Type B pancreatic cell (in vitro differentiated cells): ENCODE measurements around the gene HOXD1. TPM values are rescaled to one million over a fixed set of nuclear protein-coding genes. Genes with fewer than 3 reads are reported as not detected.

Experiments
- DNase-seq: peaks from one replicate; pipeline ENCODE4 v3.0.0; 2021; ENCODE audit warnings: mixed read lengths; ENCODE audit not compliant: unreplicated experiment; ENCODE audit errors: extremely low spot score
- H3K27ac Mint-ChIP-seq: 2 replicates; pipeline ENCODE4 v1.8.0; 2021; ENCODE audit warnings: mild to moderate bottlenecking, mixed read lengths
- H3K27me3 Mint-ChIP-seq: 2 replicates; pipeline ENCODE4 v1.8.0; 2021; ENCODE audit warnings: mixed read lengths
- H3K36me3 Mint-ChIP-seq: 2 replicates; pipeline ENCODE4 v1.8.0; 2021; ENCODE audit warnings: mixed read lengths
- H3K4me1 Mint-ChIP-seq: one replicate; pipeline ENCODE4 v1.8.0; 2021; ENCODE audit warnings: mixed read lengths; ENCODE audit not compliant: unreplicated experiment
- H3K4me3 Mint-ChIP-seq: 2 replicates; pipeline ENCODE4 v1.8.0; 2021; ENCODE audit warnings: mild to moderate bottlenecking, mixed read lengths
- H3K9me3 Mint-ChIP-seq: 2 replicates; pipeline ENCODE4 v1.8.0; 2021; ENCODE audit warnings: mixed read lengths
- total RNA-seq: library from RNA; stranded (reverse); gene quantifications from 2 replicates; pipeline ENCODE4 v1.2.1, GENCODE V29; 2021; ENCODE audit warnings: low replicate concordance
- TF ChIP-seq, protein P1 (sequence below): fragments of 200-600 bp; sonication (generic); conservative IDR thresholded peaks from 2 replicates; pipeline ENCODE4 v1.5.0; 2021; ENCODE audit warnings: antibody characterized with exemption, mild to moderate bottlenecking

Gene HOXD1
- total RNA-seq, 1 donor from 2014 or later, result 7.7 TPM

DNA sequence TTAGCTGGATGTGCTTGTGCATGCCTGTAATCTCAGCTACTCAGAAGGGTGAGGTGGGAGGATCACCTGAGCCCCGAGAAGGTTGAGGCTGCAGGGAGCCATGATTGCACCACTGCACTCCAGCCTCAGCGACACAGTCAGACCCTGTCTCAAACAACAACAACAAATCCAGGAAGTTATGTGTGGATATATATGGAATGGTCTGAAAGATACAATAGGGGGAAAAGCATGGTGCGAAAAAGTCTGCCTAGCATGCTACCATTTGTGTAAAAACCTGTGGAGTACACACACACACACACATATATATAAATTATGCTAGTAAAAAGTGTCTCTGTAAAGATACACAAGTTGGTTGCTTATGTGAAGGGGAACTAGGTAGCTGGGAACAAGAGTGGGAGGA lies 6.9 kb upstream of the HOXD1 start:
- DNase-seq, result no peak
- TF ChIP-seq, protein P1, sequence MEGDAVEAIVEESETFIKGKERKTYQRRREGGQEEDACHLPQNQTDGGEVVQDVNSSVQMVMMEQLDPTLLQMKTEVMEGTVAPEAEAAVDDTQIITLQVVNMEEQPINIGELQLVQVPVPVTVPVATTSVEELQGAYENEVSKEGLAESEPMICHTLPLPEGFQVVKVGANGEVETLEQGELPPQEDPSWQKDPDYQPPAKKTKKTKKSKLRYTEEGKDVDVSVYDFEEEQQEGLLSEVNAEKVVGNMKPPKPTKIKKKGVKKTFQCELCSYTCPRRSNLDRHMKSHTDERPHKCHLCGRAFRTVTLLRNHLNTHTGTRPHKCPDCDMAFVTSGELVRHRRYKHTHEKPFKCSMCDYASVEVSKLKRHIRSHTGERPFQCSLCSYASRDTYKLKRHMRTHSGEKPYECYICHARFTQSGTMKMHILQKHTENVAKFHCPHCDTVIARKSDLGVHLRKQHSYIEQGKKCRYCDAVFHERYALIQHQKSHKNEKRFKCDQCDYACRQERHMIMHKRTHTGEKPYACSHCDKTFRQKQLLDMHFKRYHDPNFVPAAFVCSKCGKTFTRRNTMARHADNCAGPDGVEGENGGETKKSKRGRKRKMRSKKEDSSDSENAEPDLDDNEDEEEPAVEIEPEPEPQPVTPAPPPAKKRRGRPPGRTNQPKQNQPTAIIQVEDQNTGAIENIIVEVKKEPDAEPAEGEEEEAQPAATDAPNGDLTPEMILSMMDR, result no peak
- H3K27ac Mint-ChIP-seq, result no peak overlapping the region
- H3K4me1 Mint-ChIP-seq, result peaks cover 24% of the 10 kb centered on the region
- H3K27me3 Mint-ChIP-seq, result peaks cover 90% of the 10 kb centered on the region
- no peaks in the 10 kb centered on the region for H3K9me3 Mint-ChIP-seq
- no peak overlapping the region for H3K4me3 Mint-ChIP-seq
- H3K36me3 Mint-ChIP-seq, result peaks cover 3% of the 10 kb centered on the region

DNA sequence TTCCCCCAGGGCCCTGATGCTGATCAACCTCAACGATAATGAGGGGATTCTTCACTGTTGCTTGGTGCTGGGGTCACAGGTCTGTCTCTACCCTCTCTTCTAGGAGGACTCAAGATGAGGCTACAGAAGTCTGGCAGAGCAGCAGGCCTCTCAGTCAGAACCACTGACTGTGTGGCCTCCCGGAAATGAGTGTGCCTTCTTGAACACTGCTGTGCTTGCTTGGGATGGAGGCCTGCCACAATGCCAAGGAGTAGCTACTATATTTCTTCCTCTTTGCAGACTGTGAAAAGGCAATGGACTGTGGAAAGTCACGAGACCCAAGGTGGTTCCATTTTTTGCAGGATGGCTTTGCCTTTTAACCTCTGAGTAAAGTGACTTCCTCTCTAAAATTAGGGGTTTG lies 5.8 kb upstream of the HOXD1 start:
- Mint-ChIP-seq H3K9me3 (no peaks in the 10 kb centered on the region), H3K27me3 (peaks cover 89% of the 10 kb centered on the region), H3K4me1 (peaks cover 19% of the 10 kb centered on the region), H3K36me3 (no peaks in the 10 kb centered on the region), H3K27ac (no peak overlapping the region), H3K4me3 (no peak overlapping the region)
- TF ChIP-seq, protein P1, result no peak
- no peak for DNase-seq

DNA sequence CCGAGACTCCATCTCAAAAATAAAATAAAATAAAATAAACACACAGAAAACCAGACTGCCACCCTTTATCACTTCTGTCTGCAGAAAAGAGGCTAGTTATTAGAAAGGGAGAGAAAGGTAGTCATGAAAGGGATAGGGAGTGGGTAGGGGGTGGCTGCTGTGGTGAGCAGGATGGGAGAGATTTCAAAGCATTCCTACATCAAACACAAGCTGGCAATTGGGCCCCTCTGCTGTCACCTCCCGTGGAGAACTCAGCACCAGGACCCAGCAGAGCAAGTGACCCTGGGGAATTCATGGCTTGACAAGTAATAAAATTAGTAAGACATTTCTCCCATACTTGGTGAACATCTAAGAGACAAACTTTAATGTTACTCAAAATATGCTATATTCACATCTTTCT lies 3.7 kb upstream of the HOXD1 start:
- Mint-ChIP-seq H3K27ac (no peak overlapping the region), H3K4me1 (peaks cover 10% of the 10 kb centered on the region), H3K36me3 (no peaks in the 10 kb centered on the region), H3K4me3 (no peak overlapping the region), H3K9me3 (no peaks in the 10 kb centered on the region), H3K27me3 (peaks cover 83% of the 10 kb centered on the region)
- TF ChIP-seq, protein P1, result no peak
- no peak for DNase-seq

DNA sequence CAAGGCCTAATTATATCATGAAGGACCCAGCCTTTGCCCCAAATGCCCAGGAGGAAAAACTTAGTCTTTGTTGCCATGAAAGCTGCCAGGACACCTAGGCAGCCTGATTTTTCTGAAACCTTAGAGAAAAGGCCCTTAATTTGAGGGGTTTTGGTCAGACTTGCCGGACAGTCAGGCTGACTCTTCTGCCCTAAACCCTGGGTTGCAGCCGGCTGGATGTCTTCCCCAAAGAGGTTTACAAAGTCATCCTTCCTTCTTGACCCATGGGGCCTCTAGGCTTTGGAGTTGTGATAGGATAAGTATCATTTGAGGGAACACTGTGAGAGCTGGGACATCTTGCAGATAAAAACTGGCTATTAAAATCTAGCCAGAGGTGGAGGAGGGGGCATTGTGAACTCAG lies 2.4 kb upstream of the HOXD1 start:
- TF ChIP-seq, protein P1, result no peak
- Mint-ChIP-seq H3K36me3 (no peaks in the 10 kb centered on the region), H3K27me3 (peaks cover 83% of the 10 kb centered on the region), H3K4me1 (peaks cover 10% of the 10 kb centered on the region), H3K9me3 (no peaks in the 10 kb centered on the region), H3K4me3 (peak overlapping the region; percentile 51), H3K27ac (no peak overlapping the region)
- no peak for DNase-seq

DNA sequence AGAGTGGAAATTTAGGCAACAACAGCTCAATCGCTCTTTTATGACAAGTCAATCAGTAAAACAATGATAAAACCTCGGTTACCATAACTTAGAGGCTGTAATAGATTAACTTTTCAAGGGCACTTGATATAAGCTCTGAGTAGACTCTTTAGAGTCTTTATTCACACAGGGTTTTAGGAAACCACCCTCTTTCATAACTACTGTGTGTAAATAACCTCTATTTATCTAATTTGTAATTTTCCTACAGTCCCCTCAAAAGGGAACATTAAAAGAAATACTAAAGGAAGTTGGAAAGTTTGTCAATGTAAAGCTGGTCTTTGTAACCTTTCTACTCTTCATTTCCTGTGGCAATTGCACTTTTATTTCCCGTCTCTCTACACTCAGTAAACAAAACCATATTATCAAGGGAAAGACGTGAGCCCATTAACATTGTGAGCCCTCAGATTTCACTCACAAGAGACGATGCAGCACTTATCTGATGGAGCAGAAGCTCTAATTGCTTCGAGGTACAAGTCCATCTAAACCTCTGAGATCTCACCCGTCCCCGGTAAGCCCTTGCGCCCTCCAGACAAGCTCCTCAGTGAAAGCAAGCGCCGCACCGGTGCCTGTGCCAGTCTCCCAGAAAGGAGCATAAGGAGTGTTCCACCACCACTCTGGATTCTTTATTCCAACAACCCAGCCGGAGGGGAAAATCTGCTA lies 1.1 kb upstream of the HOXD1 start:
- peaks cover 86% of the 10 kb centered on the region for H3K27me3 Mint-ChIP-seq
- peak overlapping the region; percentile 90 for H3K4me3 Mint-ChIP-seq
- H3K4me1 Mint-ChIP-seq, result peaks cover 10% of the 10 kb centered on the region
- peak overlapping the region; percentile 28 for H3K27ac Mint-ChIP-seq
- H3K36me3 Mint-ChIP-seq, result no peaks in the 10 kb centered on the region
- TF ChIP-seq, protein P1, result no peak
- DNase-seq, result no peak
- no peaks in the 10 kb centered on the region for H3K9me3 Mint-ChIP-seq
